NB4 (cell line): ENCODE data around the gene ZNF322.

ENCODE experiments used
- CTCF ChIP-seq: IDR thresholded peaks from one replicate; pipeline ENCODE4 v1.5.1; 2012; ENCODE audit warnings: low read depth, low read length
- MAX ChIP-seq: IDR thresholded peaks from 2 replicates; pipeline ENCODE4 v1.6.1; 2011; ENCODE audit warnings: low read depth, low read length

DNA sequence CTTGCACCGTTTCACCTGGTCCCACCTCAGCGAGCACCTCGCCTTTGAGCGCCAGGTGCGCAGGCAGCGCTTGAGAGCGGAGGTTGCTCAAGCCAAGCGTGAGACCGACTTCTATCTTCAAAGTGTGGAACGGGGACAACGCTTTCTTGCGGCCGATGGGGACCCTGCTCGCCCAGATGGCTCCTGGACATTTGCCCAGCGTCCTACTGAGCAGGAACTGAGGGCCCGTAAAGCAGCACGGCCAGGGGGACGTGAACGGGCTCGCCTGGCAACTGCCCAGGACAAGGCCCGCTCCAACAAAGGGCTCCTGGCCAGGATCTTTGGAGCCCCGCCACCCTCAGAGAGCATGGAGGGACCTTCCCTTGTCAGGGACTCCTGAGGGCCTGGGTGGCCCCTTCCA, 61.3 kb downstream of the ZNF322 start:
- no peak for TF ChIP-seq MAX
- no peak for TF ChIP-seq CTCF
